PC-9 (cell line): ENCODE results near the gene ZNF516.

Source experiments
- EZH2 ChIP-seq: fragments of 200-600 bp; sonication (generic); IDR thresholded peaks from 2 replicates; pipeline ENCODE4 v1.8.0; 2017; ENCODE audit warnings: antibody characterized with exemption, low read depth
- TF ChIP-seq, protein P1 (sequence below): fragments of 200-600 bp; sonication (generic); conservative IDR thresholded peaks from 2 replicates; pipeline ENCODE4 v1.6.1; 2017; ENCODE audit warnings: mixed run types, antibody characterized with exemption, mild to moderate bottlenecking, moderate library complexity

DNA sequence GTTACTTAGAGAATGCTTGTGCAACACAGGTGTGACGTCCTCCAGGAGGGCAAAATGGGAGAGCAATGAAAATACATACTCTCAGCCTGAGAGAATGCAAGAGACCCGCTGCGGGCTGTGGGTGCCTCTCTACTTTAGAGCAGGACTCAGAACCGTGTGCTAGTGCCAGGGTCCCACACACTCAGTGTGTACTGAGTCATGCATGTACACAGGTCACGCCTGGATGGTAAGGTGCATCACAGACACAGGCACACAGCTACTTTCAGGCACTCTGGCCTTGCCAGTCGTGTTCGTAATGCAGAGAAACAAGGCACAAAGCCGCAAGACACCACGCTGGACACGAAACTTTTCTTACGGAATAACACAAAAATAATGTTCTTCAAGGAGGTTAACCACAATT lies 125.3 kb downstream of the ZNF516 start:
- TF ChIP-seq, protein P1, sequence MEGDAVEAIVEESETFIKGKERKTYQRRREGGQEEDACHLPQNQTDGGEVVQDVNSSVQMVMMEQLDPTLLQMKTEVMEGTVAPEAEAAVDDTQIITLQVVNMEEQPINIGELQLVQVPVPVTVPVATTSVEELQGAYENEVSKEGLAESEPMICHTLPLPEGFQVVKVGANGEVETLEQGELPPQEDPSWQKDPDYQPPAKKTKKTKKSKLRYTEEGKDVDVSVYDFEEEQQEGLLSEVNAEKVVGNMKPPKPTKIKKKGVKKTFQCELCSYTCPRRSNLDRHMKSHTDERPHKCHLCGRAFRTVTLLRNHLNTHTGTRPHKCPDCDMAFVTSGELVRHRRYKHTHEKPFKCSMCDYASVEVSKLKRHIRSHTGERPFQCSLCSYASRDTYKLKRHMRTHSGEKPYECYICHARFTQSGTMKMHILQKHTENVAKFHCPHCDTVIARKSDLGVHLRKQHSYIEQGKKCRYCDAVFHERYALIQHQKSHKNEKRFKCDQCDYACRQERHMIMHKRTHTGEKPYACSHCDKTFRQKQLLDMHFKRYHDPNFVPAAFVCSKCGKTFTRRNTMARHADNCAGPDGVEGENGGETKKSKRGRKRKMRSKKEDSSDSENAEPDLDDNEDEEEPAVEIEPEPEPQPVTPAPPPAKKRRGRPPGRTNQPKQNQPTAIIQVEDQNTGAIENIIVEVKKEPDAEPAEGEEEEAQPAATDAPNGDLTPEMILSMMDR = no peak
- no peak for TF ChIP-seq EZH2
